Measurements from ENCODE around the gene PUS3.
"Not testable (repeated sequence)": the region's sequence is repeated elsewhere in the genome, so short reads cannot be mapped to it uniquely, and the experiment has no call there.

DNA sequence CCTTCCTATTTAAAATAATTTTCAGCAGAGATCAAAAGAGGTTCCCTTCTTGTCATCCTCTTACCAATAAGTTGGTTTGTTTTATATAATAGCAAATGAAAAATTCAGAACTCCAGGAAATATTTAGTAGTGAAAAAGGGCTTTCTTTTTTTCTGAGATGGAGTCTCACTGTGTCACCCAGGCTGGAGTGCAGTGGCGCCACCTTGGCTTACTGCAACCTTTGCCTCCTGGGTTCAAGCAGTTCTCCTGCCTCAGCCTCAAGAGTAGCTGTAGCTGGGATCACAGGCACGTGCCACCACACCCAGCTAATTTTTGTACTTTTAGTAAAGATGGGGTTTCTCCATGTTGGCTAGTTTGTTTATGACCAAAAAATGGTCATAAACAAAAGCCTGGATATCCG lies 11.6 kb upstream of the PUS3 start:
- not testable (repeated sequence) for TF ChIP-seq POLR2A (IDR thresholded peaks at IDR 0.05; ENCODE audit: low read length); GATA1 (IDR thresholded peaks at IDR 0.05; ENCODE audit: low read depth, low read length)
